Right lobe of liver (tissue), 4 donors: ENCODE measurements around the gene POMT2.

Experiments used
- CTCF ChIP-seq, 4 donors: fragments of 200-600 bp in 3 of 4; fragments of 450-650 bp in 1 of 4; IDR thresholded peaks; one replicate each; pipeline versions ENCODE4 v1.5.1 to v1.8.0; 2016 to 2022; ENCODE audit warnings: antibody characterized with exemption in 4 of 4, mild to moderate bottlenecking in 2 of 4
- POLR2A ChIP-seq: fragments of 450-650 bp; IDR thresholded peaks from one replicate; pipeline ENCODE4 v1.6.1; 2017; ENCODE audit warnings: antibody characterized with exemption, mild to moderate bottlenecking
- donor health status: DM: no; HTN: no; CAD: no.
- donor health status: DM: no; HTN: no; CAD: no.
- donor health status: DM: no; HTN: yes; CAD: no.

DNA sequence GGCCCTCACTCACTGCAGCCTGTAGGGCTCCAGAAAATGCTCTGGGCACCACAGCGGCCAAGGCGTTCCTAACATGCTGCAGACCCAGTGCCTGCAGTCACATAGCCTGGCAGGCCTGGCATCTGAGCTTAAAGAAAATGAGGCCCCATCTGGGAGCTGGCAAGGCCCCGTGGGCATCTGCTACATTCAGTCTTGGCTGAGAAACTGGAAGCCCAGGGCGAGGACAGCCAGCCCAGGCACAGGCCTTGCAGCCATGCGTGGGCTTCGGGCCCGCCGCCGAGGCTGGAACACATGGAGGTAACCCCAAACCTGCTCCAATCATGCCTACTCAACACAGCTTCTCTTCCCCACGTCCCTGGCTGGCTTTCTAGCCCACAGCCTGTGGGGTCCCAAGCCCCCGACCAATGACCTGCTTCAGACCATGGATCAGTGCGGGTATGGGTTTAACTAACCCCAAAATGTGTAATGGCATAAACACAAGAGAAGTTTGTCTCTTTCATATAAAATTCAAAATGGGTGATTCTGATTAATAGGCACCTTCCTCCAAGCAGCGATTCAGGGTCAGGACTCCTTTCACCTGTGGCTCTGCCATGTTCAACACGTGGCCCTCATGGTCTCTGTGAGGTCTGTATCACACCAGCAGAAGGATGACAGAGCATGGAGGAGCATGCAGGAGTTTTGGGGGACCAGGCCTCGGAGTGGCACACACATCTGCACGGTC is 56.1 kb downstream of the POMT2 start:
- TF ChIP-seq CTCF (IDR thresholded peaks at IDR 0.05) (no peak), POLR2A (no peak)
